ENCODE measurements around the gene PTPRD. TPM values are rescaled to one million over a fixed set of nuclear protein-coding genes. Genes with fewer than 3 reads are reported as not detected.
A peak's percentile ranks its signal among the peaks of the same experiment; 100 is the strongest.
"Not testable (repeated sequence)": the region's sequence is repeated elsewhere in the genome, so short reads cannot be mapped to it uniquely, and the experiment has no call there.

PTPRD gene
- polyA plus RNA-seq, 4 donors, result 99.8 to 230 (median 118) TPM

DNA sequence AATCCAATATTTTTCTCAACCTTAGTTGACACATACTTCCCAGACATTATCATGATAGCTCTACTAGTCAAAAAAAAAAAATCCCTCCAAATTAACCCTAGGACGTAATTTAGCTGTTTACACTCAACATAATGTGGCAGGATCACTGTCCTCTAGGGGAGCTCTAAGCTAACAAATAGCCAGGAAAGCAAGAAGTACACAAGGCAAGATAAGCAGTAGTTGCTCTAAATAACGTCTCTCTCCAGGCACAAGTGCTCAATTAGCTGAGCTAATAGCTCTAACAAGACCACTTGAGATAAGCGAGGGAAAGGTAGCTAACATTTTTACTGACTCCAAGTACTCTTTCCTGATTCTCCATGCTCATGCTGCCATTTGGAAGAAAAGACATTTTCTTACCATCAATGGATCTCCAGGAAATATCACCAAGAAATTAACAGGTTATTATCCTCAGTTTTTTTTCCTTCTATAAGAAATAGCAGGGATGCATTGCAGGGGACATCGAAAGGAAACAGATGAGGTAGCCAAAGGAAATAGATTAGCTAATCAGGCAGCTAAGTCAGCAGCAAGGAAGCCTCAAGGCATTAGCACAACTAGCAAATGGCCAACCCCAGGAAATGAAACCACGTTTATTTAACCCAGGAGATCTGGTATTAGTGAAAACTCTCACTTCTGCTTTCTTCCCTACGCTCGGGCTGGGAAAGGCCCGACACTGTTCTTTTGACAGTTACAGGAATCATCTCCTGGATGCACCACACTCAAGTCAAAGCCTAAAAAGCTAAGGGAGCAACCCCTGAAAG, 614.1 kb downstream of the PTPRD start:
- no peak for DNase-seq (ENCODE audit: low read depth in 4 of 4, low spot score in 3 of 4)

DNA sequence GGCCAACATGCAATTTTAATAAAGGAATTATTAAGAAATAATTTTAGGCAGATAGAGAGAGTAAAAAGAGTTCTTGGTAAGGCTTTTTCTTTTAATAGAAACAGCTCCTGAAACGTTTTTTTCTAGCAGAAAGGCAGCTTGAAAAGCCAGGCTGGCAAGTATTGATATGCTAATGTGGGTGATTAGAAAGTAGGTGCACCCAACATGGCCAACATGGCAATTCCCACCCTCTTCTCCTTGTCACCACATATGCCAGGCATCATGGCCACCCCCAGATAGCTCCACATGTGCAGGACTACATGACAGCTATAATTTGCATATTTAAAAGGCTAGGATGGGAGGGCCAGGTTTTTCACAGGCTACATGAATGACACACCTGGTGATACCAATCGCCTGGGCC, 615.2 kb downstream of the PTPRD start:
- no peak for DNase-seq (ENCODE audit: low read depth in 4 of 4, low spot score in 3 of 4)

DNA sequence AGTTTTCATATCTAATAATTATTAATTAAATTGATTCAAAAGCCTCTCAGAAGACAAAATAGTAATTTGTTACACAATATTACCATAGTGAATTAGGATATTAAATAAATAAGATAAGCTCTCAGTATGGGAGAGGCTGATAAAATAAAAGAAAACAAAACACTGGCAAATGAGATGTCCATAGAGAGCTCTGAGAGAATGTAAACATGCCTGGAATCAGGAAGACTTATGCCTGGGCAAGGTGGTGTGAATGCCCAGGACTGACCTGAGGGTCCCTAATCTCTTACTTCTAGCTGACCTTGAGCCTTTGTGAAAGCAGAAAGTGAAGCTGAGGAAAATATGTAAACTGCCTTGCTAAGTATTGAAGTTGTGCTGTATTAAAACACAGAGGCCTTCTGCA, 616.5 kb downstream of the PTPRD start:
- no peak for DNase-seq (ENCODE audit: low read depth in 4 of 4, low spot score in 3 of 4)

DNA sequence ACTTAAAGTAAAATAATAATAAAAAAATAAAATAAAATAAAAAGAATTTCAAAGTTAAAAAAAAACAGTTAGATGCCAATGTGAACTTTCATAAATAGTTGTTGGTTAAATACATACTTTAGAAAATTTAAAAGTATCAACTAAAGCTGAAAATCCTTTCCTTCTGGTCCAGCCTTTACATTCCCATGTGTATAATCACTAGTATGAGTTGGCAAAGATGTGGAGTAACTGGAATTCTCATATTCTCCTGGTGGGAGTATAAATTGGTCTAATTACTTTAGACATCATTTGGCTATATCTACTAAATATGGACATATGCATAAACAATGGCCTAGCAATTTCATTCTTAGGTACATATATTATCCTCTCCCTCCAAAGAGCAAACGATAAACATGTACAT, 619.9 kb downstream of the PTPRD start:
- no peak for DNase-seq (ENCODE audit: low read depth in 4 of 4, low spot score in 3 of 4)

DNA sequence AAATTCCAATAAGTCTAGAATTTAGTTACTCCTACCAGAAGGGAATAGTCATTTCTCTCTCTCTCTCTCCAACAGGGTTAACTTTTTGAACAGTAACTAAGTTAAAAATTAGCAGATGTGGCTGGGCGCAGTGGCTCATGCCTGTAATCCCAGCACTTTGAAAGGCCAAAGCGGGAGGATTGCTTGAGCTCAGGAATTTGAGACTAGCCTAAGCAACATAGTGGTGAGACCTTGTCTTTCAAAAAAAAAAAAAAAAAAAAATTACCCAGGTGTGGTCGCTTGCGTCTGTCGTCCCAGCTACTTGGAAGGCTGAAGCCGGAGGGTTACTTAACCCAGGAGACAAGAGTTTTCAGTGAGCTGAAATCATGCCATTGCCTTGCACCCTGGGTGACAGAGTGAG, 639.7 kb downstream of the PTPRD start:
- peak in 1 of 4 donors; percentile 11 for DNase-seq (ENCODE audit: low read depth in 4 of 4, low spot score in 3 of 4)

DNA sequence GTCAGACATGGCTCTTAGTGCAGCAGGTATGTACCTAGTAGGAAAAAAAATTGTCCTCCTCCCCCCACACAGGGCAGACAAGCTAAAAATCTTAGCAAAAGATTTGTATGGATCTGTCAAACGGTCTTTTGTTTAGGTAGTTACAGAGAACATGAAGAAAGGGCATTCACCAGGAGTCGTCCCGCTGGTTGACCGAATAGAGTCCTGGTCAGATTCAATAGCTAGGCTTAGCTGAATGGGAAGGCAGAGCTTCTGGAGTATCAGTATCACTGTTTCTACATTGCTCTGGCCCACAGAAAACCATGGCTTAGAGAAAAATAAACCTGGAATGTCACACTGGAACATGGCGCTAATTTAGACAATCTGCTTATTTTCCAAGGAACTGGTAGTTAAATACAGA, 642.3 kb downstream of the PTPRD start:
- DNase-seq (ENCODE audit: low read depth in 4 of 4, low spot score in 3 of 4), result no peak

DNA sequence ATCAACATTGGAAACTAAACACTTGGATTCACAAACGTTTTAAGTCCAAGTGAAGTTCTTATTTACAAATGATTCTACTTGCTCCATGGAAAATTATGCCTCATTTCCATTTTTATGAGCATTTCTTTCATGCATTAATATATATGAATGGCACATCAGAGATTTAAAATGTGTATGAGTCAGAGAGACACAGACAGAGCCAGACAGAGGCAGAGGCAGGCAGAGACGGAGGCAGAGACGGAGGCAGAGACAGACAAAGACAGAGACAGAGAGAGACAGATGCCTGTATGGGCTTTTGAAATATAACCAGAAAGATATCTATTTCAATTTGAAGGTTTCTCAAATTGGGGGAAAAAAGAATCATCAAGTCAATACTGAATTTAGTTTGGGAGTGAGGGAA, 649.0 kb downstream of the PTPRD start:
- DNase-seq (ENCODE audit: low read depth in 4 of 4, low spot score in 3 of 4), result no peak

DNA sequence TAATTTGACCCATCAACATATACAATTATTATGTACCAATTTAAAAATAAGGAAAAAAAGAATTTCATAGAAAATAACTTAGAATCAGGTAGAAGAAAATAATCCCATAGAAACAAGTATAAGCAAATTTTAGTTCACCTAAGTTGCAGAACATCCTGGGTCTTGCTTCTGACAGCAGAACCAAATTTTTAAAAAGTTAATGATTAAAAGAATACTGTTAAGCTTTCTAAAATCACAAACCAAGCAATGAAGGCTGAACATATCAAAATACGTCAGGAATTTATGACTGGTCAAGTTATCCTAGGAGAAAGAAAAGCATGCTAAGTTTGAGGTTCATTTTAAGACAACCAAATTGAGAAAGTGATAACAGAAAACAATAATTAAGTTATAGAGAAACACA, 650.9 kb downstream of the PTPRD start:
- no peak for DNase-seq (ENCODE audit: low read depth in 4 of 4, low spot score in 3 of 4)

DNA sequence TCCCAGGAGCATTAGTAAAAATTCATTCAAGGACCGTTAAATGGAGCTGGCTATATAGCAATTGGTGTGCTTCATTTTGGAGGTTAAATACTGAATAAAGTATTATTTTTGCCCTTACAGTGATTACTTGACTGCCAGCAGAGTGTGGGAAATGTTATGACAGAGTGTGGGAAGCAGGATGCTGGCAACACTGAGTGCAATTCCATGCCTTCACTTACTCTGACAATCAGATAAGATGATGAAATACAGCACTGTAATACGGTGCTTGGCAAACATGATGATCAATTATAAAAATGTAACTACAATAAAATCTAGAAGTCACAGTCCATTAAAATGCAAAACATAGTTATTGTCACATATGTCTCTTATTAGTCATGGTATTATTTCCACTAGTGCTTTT, 651.3 kb downstream of the PTPRD start:
- DNase-seq (ENCODE audit: low read depth in 4 of 4, low spot score in 3 of 4), result no peak

DNA sequence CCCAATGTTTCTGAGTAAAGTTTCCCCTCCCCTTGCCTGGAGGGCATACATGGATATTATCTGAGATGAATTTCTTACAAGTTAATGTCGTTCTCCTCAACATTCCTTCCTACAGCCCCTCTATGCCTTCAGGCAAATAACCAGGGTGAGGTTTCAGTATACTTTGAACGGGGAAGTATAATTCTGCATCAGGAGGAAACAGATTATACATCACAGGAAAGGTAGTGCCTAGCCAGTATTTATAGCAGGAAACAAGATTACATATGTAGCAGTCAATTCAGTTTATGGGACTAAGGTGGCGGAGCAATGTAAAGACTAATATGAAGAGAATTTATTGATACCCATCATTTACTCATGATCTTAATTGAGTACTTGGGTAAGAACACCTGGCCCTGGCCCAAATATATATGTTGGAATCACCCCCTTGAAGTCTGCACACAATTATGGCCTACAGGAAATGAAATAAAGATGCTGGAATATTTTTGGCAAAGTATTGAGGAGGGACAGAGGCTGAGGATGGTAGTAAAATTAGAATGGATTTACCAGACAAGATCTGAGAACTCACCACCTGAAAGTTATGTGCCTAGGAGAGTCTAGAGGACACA, 661.1 kb downstream of the PTPRD start:
- no peak for DNase-seq (ENCODE audit: low read depth in 4 of 4, low spot score in 3 of 4)

DNA sequence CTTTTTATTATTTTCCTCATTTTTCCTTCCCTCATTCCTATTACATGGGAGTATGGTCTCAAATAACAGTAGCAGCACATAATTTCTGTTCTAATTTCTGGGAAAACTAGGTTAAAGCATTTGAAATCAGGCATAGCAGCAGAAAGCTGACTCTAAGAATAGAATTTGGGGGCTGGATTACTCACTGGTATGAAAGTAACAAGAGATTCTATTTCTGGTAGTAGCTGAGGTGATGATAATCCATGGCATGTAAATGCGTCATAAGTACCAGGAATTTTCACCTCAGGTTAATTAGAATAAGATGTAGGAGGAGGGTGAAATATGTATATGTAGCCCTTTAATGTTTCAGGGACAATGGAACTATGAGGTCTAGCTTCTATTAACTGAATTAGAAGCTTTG, 662.0 kb downstream of the PTPRD start:
- DNase-seq (ENCODE audit: low read depth in 4 of 4, low spot score in 3 of 4), result no peak

DNA sequence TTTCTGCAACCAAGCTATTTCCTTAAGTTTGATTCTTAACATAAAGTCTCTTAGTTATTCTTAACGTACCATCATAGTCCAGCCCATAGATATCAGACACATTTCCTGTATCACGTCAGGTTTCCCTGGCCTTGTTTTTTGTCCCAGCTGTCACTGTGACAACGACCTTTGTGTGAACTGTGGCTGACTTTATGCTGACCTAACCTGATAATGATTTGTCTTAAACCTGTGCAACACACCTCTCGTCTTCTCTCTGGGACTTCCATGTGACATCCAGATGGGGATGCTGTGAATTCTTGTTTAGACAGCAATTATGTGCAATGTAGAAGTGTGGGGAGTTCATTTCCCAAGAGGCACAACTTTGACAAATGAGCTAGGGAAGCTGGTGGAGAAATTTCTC, 662.8 kb downstream of the PTPRD start:
- DNase-seq (ENCODE audit: low read depth in 4 of 4, low spot score in 3 of 4), result no peak

DNA sequence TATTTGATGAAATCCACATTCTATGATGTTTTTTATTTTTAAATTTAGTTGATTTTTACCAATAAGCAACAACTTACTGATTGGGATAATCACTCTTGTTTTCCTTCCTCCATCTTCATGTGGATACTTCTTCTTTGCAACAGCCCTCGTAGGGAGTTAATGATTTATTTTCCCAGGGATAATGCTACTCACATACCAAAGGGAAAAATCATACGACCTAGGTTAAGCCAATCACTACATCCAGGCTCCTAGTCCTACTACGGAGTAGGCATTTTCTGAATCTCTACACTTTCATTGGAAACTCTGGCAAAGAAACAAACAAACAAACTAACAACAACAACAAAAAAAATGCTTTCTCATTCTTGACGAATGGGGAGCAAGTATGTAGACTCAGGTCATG, 663.4 kb downstream of the PTPRD start:
- no peak for DNase-seq (ENCODE audit: low read depth in 4 of 4, low spot score in 3 of 4)

DNA sequence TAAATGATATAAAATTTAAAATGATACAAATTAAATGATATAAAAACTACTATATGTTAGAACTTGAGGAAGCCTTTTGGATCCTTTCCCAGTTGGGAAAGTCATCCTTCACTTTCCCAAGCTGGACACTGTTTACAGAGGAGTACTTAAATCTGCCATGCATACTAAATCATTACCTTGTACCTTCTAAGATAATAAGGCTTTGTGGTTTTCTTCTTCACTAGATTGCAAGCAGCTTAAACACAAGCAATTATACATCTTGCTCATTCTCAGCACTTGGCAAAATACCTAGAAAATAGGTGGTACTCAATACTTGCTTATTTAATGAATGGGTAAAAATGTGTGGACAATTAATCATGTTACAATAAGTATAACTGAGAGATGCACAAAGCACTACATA, 666.8 kb downstream of the PTPRD start:
- DNase-seq (ENCODE audit: low read depth in 4 of 4, low spot score in 3 of 4), result no peak

DNA sequence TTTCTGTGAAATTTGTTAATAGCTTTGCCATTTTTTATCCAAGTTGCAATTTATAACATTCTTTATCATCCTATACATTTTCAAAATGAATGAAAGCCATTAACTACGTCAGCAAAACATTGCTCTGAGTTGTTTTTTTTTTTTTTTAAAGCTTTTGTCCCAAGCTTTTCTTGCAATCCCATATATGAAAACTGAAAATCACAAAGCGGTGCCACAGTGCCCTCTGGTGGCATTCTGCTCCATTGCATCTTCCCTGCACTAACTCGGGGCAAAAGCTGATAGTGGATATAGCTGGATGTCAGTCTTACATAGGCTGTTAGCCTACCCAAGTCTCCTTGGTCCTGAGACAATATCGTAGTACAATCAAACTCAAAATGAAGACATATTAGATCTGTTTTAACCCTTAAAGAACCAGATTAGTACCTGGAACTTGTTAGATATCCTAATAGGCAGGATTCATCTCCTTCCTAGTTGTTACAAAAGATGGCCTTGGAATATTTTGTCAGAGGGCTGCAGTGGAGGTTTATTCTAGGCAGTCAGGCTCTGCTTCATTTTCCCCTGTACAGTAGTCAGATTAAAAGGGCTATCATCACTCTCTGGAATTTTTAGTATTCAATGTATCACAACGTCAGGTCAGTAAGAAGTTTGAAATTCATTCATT, 669.9 kb downstream of the PTPRD start:
- peak; percentile 33 to 55 (median 47) for DNase-seq (ENCODE audit: low read depth in 4 of 4, low spot score in 3 of 4)

DNA sequence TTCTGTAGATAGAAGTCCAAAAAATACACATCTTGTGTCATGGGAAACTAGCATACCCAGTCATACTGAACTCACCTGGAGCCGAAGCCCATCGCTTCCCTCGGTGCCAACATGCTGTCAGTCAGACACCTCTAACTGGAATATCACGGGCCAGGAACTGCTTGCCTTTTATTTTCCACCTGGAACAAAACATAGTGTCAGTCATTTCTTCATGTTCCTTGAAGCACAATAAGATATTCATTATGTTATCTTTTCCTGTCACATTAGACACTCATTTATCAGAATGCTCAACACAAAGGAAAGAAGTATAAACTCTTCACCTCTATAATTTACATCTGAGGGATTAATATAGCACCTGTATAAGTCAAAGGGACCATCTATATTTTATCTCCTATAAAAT, 674.4 kb downstream of the PTPRD start:
- DNase-seq (ENCODE audit: low read depth in 4 of 4, low spot score in 3 of 4), result no peak

DNA sequence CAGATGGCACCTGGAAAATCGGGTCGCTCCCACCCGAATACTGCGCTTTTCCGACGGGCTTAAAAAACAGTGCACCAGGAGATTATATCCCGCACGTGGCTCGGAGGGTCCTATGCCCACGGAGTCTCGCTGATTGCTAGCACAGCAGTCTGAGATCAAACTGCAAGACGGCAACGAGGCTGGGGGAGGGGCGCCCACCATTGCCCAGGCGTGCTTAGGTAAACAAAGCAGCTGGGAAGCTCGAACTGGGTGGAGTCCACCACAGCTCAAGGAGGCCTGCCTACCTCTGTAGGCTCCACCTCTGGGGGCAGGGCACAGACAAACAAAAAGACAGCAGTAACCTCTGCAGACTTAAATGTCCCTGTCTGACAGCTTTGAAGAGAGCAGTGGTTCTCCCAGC, 681.3 kb downstream of the PTPRD start:
- DNase-seq (ENCODE audit: low read depth in 4 of 4, low spot score in 3 of 4), result not testable (repeated sequence)

DNA sequence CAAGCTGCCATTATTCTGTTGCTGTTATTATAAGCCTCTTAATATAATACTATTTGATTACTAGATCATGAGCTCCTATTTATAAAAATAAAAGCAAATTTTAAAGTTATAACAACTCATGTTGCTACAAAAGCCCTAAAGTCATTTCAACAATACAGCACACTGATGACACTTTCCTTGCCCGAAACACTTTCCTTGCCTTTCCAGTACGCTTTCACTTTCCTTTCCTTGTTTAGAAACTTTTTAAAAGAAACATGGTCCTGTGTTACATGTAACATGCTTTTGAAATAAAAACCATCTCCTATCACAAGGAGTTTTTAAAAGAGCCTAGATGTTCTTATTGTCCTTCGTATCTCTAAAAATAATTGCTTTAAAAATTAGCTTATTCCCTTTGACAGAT, 688.4 kb downstream of the PTPRD start:
- DNase-seq (ENCODE audit: low read depth in 4 of 4, low spot score in 3 of 4), result peak in 1 of 4 donors; percentile 18

DNA sequence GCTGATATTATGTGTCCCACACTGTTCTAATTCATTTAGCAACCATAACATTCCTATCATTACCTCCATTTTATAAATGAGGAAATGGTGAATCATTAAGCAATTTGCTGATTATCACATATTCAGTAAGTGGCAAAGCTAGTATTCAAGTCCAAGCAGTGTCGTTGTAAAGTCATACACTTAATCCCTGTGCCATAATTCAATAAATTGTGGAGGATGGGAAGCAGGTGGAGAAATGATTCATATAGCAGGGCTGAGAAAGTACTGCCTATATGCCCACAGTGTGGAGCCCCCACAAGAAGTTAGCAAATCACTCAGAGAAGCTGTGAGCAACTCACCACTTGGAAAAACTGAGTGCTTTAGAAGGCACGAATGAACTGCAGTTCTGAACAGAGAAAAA, 691.0 kb downstream of the PTPRD start:
- no peak for DNase-seq (ENCODE audit: low read depth in 4 of 4, low spot score in 3 of 4)

DNA sequence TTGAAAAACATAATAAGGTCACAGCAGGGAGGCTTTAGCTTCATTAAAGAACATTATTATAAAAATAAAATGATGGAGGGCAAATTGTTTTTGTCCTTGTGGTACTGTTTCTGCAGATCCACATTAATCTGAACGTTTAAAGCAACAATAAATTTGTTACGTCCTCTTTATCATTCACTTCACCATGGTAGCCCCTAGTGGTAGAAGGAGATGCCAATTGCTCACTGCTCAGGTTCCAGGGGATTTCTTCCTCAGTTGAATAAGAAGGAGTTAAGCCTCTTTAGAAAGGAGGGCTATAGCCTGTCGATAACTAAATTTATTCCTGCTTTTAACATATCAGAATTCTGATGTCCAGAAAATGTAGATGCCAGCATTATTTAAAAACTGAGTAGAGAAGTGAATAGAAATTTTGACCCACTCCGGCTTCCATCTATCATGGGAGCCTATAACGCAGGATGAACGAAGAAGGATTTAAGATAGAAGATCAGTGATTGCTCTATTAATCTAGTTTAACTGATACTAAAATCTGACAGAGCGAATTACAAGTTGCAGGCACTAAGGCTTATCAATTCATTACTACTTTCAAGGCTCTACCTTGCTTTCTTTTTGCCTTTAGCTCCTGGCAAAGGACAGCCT, 692.3 kb downstream of the PTPRD start:
- DNase-seq (ENCODE audit: low read depth in 4 of 4, low spot score in 3 of 4), result no peak

DNA sequence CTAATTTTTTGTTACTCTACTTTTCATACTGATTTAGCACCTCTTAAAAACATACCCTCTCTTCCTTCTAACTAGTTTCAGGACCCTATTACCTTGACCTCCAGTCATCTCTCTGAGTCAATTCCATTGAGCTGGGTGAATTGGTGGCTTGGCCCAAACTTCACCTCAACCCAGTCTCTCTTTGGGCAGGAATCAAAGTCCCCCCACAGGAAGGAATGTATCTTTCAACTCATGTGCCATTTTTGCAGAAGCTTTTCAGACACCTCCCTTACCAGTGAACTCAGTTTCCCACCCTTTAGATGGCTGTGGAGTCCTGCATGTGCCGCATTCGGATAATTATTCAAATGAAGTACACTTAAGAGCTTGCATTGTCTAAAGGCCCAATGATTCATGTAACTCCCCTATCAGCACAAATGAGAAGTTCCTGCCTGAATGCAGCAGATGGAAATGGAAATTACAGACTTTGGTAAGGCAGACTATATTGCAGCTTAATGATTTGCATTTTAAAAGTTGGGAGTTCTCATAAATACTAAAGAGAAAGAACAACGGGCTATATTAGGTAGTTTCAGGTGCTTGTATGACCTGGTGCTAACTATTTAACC, 693.5 kb downstream of the PTPRD start:
- DNase-seq (ENCODE audit: low read depth in 4 of 4, low spot score in 3 of 4), result no peak

Measured in left renal pelvis (tissue), 4 donors.